Esophagus muscularis mucosa (tissue), 3 donors: Measurements from ENCODE around the gene OVCA2.

ENCODE experiments used
- CTCF ChIP-seq, 3 experiments: fragments of 200-600 bp in 2 of 3; fragments of 450-650 bp in 1 of 3; sonication (generic) in 2 of 3; IDR thresholded peaks; one replicate each; pipeline ENCODE4 v1.5.1; 2017 to 2019; ENCODE audit warnings: antibody characterized with exemption in 3 of 3, mild to moderate bottlenecking in 2 of 3, moderate library complexity in 1 of 3
- POLR2A ChIP-seq: fragments of 450-650 bp; IDR thresholded peaks from one replicate; pipeline ENCODE4 v1.6.1; 2017; ENCODE audit warnings: antibody characterized with exemption, moderate library complexity, mild to moderate bottlenecking, low read depth

- TF ChIP-seq CTCF (IDR thresholded peaks at IDR 0.05), result no peak
- no peak for TF ChIP-seq POLR2A
These were observed 10.2 kb downstream of the OVCA2 start for GRCh38 chr17:2051933-2052559.
